ENCODE data around the gene GAS7. TPM values are rescaled to one million over a fixed set of nuclear protein-coding genes. Genes with fewer than 3 reads are reported as not detected.

The GAS7 gene
- total RNA-seq, 6 donors from 2014 or later, result 19.9 to 87.1 (median 41.5) TPM

GRCh38 chr17:9907883-9908648, 290.3 kb downstream of the GAS7 start:
- Histone ChIP-seq H3K36me3 (no peaks in the 10 kb centered on the region), H3K27me3 (no peaks in the 10 kb centered on the region), H3K9me3 (no peaks in the 10 kb centered on the region), H3K4me1 (no peaks in the 10 kb centered on the region), H3K4me3 (no peak overlapping the region), H3K27ac (no peak overlapping the region)
- no peak for DNase-seq
- TF ChIP-seq POLR2AphosphoS5 (IDR thresholded peaks at IDR 0.05), result no peak
- no peak for TF ChIP-seq EP300 (IDR thresholded peaks at IDR 0.05)
- TF ChIP-seq POLR2A (IDR thresholded peaks at IDR 0.05), result no peak
- no peak for TF ChIP-seq CTCF (IDR thresholded peaks at IDR 0.05)
- 27 to 39% methylated on average over 6 to 12 of the region's 12 CpGs for WGBS, 2 donors
- peak in 1 of 2 donors; percentile 25 for ATAC-seq (ENCODE audit: low FRiP score in 2 of 2)

GRCh38 chr17:9907131-9907530, 291.3 kb downstream of the GAS7 start:
- 81 to 84% methylated on average over 7 of the region's 7 CpGs for WGBS, 2 donors
- no peak for ATAC-seq (ENCODE audit: low FRiP score in 2 of 2)
- no peak for DNase-seq
- H3K27me3 ChIP-seq, result no peaks in the 10 kb centered on the region
- H3K9me3 ChIP-seq, result no peaks in the 10 kb centered on the region
- no peak overlapping the region for H3K27ac ChIP-seq
- H3K4me1 ChIP-seq, result no peaks in the 10 kb centered on the region
- H3K36me3 ChIP-seq, result no peaks in the 10 kb centered on the region
- TF ChIP-seq CTCF (IDR thresholded peaks at IDR 0.05), result no peak
- TF ChIP-seq EP300 (IDR thresholded peaks at IDR 0.05), result no peak
- no peak for TF ChIP-seq POLR2AphosphoS5 (IDR thresholded peaks at IDR 0.05)
- TF ChIP-seq POLR2A (IDR thresholded peaks at IDR 0.05), result no peak
- no peak overlapping the region for H3K4me3 ChIP-seq

- no peak for DNase-seq
- no peak for TF ChIP-seq POLR2A (IDR thresholded peaks at IDR 0.05)
- TF ChIP-seq EP300 (IDR thresholded peaks at IDR 0.05), result no peak
- TF ChIP-seq CTCF (IDR thresholded peaks at IDR 0.05), result no peak
- no peak for TF ChIP-seq POLR2AphosphoS5 (IDR thresholded peaks at IDR 0.05)
- Histone ChIP-seq H3K9me3 (no peaks in the 10 kb centered on the region), H3K36me3 (no peaks in the 10 kb centered on the region), H3K27me3 (no peaks in the 10 kb centered on the region), H3K4me1 (no peaks in the 10 kb centered on the region), H3K4me3 (no peak overlapping the region), H3K27ac (no peak overlapping the region)
- WGBS, 2 donors, result 59 to 65% methylated on average over 14 of the region's 14 CpGs
- no peak for ATAC-seq (ENCODE audit: low FRiP score in 2 of 2)
Measured at GRCh38 chr17:9906616-9907015, 291.8 kb downstream of the GAS7 start.

- Histone ChIP-seq H3K27me3 (no peaks in the 10 kb centered on the region), H3K4me3 (no peak overlapping the region), H3K9me3 (no peaks in the 10 kb centered on the region), H3K27ac (no peak overlapping the region), H3K4me1 (no peaks in the 10 kb centered on the region), H3K36me3 (no peaks in the 10 kb centered on the region)
- ATAC-seq (ENCODE audit: low FRiP score in 2 of 2) (peak in 1 of 2 donors; percentile 56), DNase-seq (no peak)
- no peak for TF ChIP-seq POLR2AphosphoS5 (IDR thresholded peaks at IDR 0.05)
- TF ChIP-seq CTCF (IDR thresholded peaks at IDR 0.05), result peak in 4 of 6 experiments; percentile 16 to 46 (median 33)
- 13 to 18% methylated on average over 3 to 4 of the region's 4 CpGs for WGBS, 2 donors
Measured at GRCh38 chr17:9905902-9906301, 292.5 kb downstream of the GAS7 start.

- ATAC-seq (ENCODE audit: low FRiP score in 2 of 2) (no peak), DNase-seq (peak in 1 of 2 donors; percentile 43)
- Histone ChIP-seq H3K4me1 (no peaks in the 10 kb centered on the region), H3K27me3 (no peaks in the 10 kb centered on the region), H3K4me3 (no peak within 1 kb of the TSS), H3K36me3 (no peaks in the 10 kb centered on the region), H3K27ac (no peak within 1 kb of the TSS), H3K9me3 (no peaks in the 10 kb centered on the region)
- TF ChIP-seq POLR2A (IDR thresholded peaks at IDR 0.05) (no peak), CTCF (IDR thresholded peaks at IDR 0.05) (no peak), POLR2AphosphoS5 (IDR thresholded peaks at IDR 0.05) (no peak), EP300 (IDR thresholded peaks at IDR 0.05) (no peak)
- 92 to 96% methylated on average over 11 of the region's 11 CpGs for WGBS, 2 donors
Measured at GRCh38 chr17:9905078-9905415, 293.4 kb downstream of the GAS7 start, which contains the start of gene RCVRN. Gene RCVRN, minus strand, starts transcription at chr17:9905271. Its CDS starts 91 bp downstream, at chr17:9905180.
